PC-9 (cell line): Measurements from ENCODE around the gene NOSIP.

ENCODE experiments used
- CTCF ChIP-seq: fragments of 200-600 bp; sonication (generic); conservative IDR thresholded peaks from 2 replicates; pipeline ENCODE4 v1.6.1; 2017; ENCODE audit warnings: mixed run types, antibody characterized with exemption, mild to moderate bottlenecking, moderate library complexity
- EZH2 ChIP-seq: fragments of 200-600 bp; sonication (generic); IDR thresholded peaks from 2 replicates; pipeline ENCODE4 v1.8.0; 2017; ENCODE audit warnings: antibody characterized with exemption, low read depth

DNA sequence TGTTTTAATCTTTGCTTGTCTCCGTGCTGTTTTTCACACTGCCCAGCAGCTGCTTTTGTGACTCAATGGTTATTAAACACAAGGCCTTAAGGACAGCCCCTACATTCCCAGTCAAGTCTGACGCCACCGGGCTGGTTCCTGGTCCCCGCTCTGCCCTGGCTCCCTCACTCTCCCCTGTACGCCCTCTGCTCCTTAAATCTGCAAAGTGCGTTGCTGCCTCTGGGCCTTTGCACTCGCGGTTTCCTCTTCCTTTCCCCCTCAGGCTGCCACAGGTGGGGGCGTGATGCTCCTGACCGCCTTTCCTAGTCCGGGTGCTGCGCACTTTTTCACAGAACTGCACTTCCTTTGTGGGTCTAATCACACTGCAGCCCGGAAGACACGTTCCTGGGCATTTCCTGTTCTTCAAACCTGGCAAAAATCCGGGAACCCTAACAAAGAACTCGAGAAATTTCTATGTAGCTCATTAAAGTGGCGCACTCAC lies 25.6 kb downstream of the NOSIP start:
- no peak for TF ChIP-seq EZH2
- TF ChIP-seq CTCF: no peak
